ENCODE results near the gene UTS2R. TPM values are rescaled to one million over a fixed set of nuclear protein-coding genes. Genes with fewer than 3 reads are reported as not detected.

The UTS2R gene
- polyA plus RNA-seq, 3 donors = not detected

DNA sequence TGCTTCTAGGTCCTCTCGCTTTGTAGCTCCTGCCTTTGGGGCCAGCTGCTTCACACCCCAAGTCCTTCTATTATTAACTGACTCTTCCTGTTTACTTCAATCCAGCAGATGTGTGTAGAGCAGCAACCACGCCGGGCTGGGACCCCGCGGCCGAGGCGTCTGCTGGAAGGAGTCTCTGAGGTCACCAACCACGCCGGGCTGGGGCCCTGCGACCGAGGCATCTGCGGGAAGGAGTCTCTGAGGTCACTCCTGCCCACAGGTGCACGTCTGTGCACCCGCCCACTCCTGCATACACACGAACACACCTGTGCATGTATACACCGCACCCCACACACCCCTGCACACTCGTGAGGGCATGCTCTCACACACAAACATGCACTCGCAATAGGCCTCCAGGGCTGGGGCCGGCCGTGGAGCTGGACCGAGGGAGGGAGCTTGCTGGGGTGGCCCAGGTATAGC lies 20.3 kb upstream of the UTS2R start:
- H3K27me3 ChIP-seq (ENCODE audit: control insufficient read depth in 2 of 2, insufficient read depth in 2 of 2, low read length in 2 of 2) = peaks cover 0 to 5% of the 10 kb centered on the region in 2 donors
- H4K20me1 ChIP-seq (ENCODE audit: insufficient read depth, low read length) = no peaks in the 10 kb centered on the region
- no peak overlapping the region for H2AFZ ChIP-seq (ENCODE audit: insufficient read depth, low read depth, low read length, poor library complexity, severe bottlenecking)
- H3K79me2 ChIP-seq (ENCODE audit: insufficient read depth, low read length) = no peaks in the 10 kb centered on the region
- Mint-ChIP-seq H3K9me3 (no peaks in the 10 kb centered on the region), H3K36me3 (no peaks in the 10 kb centered on the region), H3K27ac (peak overlapping the region in 2 of 7 donors; percentile 13 to 48), H3K4me1 (peaks cover 9% of the 10 kb centered on the region), H3K27me3 (ENCODE audit: low read depth in 3 of 3) (peaks cover 8 to 18% (median 12%) of the 10 kb centered on the region in 3 donors), H3K4me3 (no peak overlapping the region)
- 45% methylated on average over 15 of the region's 21 CpGs for WGBS (ENCODE audit: insufficient coverage)
- no peak overlapping the region for H3K4me3 ChIP-seq (replicated peaks in 1 of 3; ENCODE audit: low read depth in 2 of 3, low read length in 3 of 3)
- H3K36me3 ChIP-seq (replicated peaks in 1 of 2; ENCODE audit: control insufficient read depth in 1 of 2, insufficient read depth in 2 of 2, low read length in 2 of 2) = no peaks in the 10 kb centered on the region
- intact Hi-C loops (cut with micrococcal nuclease) = loop anchor here (2.0 to 10.0 kb wide), 4 partner anchors 61 to 424 kb away; no protein-coding TSS in a partner anchor
- H3K4me1 ChIP-seq (ENCODE audit: control insufficient read depth in 1 of 2, insufficient read depth in 2 of 2, low read length in 2 of 2) = peaks cover 6 to 9% of the 10 kb centered on the region in 2 donors
- H3K27ac ChIP-seq (ENCODE audit: low read depth in 1 of 2, low read length in 2 of 2) = no peak overlapping the region
- TF ChIP-seq, protein P1, sequence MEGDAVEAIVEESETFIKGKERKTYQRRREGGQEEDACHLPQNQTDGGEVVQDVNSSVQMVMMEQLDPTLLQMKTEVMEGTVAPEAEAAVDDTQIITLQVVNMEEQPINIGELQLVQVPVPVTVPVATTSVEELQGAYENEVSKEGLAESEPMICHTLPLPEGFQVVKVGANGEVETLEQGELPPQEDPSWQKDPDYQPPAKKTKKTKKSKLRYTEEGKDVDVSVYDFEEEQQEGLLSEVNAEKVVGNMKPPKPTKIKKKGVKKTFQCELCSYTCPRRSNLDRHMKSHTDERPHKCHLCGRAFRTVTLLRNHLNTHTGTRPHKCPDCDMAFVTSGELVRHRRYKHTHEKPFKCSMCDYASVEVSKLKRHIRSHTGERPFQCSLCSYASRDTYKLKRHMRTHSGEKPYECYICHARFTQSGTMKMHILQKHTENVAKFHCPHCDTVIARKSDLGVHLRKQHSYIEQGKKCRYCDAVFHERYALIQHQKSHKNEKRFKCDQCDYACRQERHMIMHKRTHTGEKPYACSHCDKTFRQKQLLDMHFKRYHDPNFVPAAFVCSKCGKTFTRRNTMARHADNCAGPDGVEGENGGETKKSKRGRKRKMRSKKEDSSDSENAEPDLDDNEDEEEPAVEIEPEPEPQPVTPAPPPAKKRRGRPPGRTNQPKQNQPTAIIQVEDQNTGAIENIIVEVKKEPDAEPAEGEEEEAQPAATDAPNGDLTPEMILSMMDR (IDR thresholded peaks at IDR 0.05) = no peak
- H3K4me2 ChIP-seq (replicated peaks; ENCODE audit: extremely low read depth, low read length, poor library complexity, severe bottlenecking) = no peak overlapping the region
- no peaks in the 10 kb centered on the region for H3K9me3 ChIP-seq (replicated peaks in 1 of 2; ENCODE audit: control insufficient read depth in 1 of 2, insufficient read depth in 1 of 2, low read length in 2 of 2)
- H3K9ac ChIP-seq (ENCODE audit: insufficient read depth, low read length, poor library complexity, severe bottlenecking) = no peak overlapping the region
- DNase-seq = no peak

DNA sequence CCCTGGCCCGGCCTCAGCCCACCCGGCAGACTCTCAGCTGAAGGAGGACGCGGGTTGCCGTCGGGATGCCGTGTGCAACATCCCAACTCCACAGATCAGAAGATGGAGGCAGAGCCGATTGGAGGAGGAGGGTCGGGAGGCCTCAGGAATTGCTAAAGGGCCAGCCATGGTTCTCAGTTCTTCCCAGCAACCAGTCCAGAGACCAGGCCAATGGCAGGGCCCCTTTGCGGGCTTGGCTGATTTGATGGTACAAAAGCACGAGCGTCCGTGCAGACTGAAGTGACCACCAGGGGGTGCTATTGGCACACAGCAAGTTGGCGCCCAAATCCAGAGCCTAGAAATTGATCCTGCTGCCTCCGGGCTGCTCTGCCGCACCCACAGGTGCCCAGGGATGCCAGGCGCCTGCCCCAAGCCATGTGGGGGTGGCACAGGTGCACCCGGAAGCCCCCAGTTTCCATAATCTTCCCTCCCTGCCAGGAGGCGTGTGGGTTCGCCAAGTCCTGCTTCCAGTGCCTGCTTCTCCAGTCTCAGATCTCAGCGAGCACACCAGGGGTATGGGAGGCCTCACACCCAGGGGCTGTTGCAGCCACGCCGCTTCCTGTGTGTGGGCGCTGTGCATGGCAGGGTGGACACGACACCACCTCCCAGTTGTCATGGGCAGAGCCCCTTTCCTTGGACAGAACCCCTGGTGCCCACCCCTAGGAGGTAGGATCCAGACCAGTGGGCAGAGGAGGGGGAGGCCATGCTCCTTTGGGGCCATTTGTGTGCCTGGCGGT lies 19.7 kb upstream of the UTS2R start:
- H3K4me3 Mint-ChIP-seq = no peak overlapping the region
- Histone ChIP-seq H4K20me1 (ENCODE audit: insufficient read depth, low read length) (no peaks in the 10 kb centered on the region), H3K4me3 (replicated peaks in 1 of 3; ENCODE audit: low read depth in 2 of 3, low read length in 3 of 3) (no peak overlapping the region), H3K9me3 (replicated peaks in 1 of 2; ENCODE audit: control insufficient read depth in 1 of 2, insufficient read depth in 1 of 2, low read length in 2 of 2) (no peaks in the 10 kb centered on the region), H3K36me3 (replicated peaks in 1 of 2; ENCODE audit: control insufficient read depth in 1 of 2, insufficient read depth in 2 of 2, low read length in 2 of 2) (no peaks in the 10 kb centered on the region), H3K9ac (ENCODE audit: insufficient read depth, low read length, poor library complexity, severe bottlenecking) (no peak overlapping the region), H3K27ac (ENCODE audit: low read depth in 1 of 2, low read length in 2 of 2) (no peak overlapping the region), H3K79me2 (ENCODE audit: insufficient read depth, low read length) (no peaks in the 10 kb centered on the region), H3K4me1 (ENCODE audit: control insufficient read depth in 1 of 2, insufficient read depth in 2 of 2, low read length in 2 of 2) (peaks cover 1 to 3% of the 10 kb centered on the region in 2 donors), H3K27me3 (ENCODE audit: control insufficient read depth in 2 of 2, insufficient read depth in 2 of 2, low read length in 2 of 2) (peaks cover 0 to 2% of the 10 kb centered on the region in 2 donors), H3K4me2 (replicated peaks; ENCODE audit: extremely low read depth, low read length, poor library complexity, severe bottlenecking) (no peak overlapping the region), H2AFZ (ENCODE audit: insufficient read depth, low read depth, low read length, poor library complexity, severe bottlenecking) (no peak overlapping the region)
- H3K9me3 Mint-ChIP-seq = no peaks in the 10 kb centered on the region
- intact Hi-C loops (cut with micrococcal nuclease) = loop anchor here (2.0 to 10.0 kb wide), 4 partner anchors 60 to 423 kb away; no protein-coding TSS in a partner anchor
- DNase-seq = peak; percentile 77 to 82 (median 80)
- H3K4me1 Mint-ChIP-seq = peaks cover 3% of the 10 kb centered on the region
- TF ChIP-seq, protein P1 (IDR thresholded peaks at IDR 0.05) = peak; percentile 94
- H3K27me3 Mint-ChIP-seq (ENCODE audit: low read depth in 3 of 3) = peaks cover 4 to 13% (median 6%) of the 10 kb centered on the region in 3 donors
- 29% methylated on average over 15 of the region's 26 CpGs for WGBS (ENCODE audit: insufficient coverage)
- peak overlapping the region in 1 of 7 donors; percentile 48 for H3K27ac Mint-ChIP-seq
- H3K36me3 Mint-ChIP-seq = no peaks in the 10 kb centered on the region

Measured in CD14-positive monocyte (primary cell).